HL-60/S4 treated with retinoic acid at 250 ng/mL for 4 days and 3 days (cell line): ENCODE results near the gene CDC27.
"Not testable (repeated sequence)": the region's sequence is repeated elsewhere in the genome, so short reads cannot be mapped to it uniquely, and the experiment has no call there.

Experiments used
- in situ Hi-C: fragments of 300-500 bp; cut with MboI; formaldehyde crosslinking; loops from 2 replicates; pipeline ENCODE4 v1.7.0; 2022; ENCODE audit warnings: low sequenced_read_pairs

Gene CDC27, protein sequence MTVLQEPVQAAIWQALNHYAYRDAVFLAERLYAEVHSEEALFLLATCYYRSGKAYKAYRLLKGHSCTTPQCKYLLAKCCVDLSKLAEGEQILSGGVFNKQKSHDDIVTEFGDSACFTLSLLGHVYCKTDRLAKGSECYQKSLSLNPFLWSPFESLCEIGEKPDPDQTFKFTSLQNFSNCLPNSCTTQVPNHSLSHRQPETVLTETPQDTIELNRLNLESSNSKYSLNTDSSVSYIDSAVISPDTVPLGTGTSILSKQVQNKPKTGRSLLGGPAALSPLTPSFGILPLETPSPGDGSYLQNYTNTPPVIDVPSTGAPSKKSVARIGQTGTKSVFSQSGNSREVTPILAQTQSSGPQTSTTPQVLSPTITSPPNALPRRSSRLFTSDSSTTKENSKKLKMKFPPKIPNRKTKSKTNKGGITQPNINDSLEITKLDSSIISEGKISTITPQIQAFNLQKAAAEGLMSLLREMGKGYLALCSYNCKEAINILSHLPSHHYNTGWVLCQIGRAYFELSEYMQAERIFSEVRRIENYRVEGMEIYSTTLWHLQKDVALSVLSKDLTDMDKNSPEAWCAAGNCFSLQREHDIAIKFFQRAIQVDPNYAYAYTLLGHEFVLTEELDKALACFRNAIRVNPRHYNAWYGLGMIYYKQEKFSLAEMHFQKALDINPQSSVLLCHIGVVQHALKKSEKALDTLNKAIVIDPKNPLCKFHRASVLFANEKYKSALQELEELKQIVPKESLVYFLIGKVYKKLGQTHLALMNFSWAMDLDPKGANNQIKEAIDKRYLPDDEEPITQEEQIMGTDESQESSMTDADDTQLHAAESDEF

DNA sequence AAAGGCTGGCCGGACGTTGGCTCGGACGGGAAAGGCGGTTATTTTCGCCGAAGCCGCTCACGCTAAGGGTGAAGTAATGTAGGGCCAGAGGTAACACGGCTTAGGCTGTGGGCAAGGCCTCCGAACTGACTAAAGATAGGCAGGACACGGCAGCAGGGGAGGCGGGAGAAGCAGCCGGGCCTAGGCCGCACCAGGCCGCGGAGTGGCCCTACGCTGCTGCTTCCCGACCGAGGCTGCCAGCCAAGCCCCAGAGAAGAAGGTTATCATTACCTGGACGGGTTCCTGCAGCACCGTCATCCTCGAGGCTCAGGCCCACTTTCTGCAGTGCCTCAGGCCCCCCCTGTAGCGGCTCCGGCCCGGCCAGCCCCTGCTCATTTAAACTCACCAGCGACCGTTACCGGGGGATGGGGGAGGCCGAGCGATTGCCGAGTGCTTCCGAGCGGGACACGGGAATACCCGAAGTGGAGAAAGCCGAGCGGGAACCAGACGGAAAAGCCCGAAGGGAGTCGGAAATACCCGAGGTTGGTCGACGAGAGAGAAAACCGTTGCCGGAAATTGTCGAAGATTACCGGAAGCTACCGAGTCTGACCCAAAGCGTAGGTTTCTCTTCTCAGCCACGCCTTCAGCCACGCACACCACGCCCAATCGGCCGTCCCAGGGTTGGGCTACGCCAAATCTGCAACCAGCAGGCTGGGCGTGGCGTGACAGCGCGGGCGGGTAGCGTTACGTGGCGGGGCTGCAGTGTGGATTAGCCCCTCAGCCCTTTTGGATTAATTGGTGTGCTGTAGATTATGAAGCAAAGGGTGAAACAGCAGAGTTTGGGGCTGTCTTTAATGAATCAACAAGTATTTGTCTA lies at the start of gene CDC27:
Gene CDC27, minus strand, starts transcription at position 420 of the 856 bp plus-strand sequence. Its CDS starts 123 bp downstream, at position 297.
- in situ Hi-C loops = no loop called here

DNA sequence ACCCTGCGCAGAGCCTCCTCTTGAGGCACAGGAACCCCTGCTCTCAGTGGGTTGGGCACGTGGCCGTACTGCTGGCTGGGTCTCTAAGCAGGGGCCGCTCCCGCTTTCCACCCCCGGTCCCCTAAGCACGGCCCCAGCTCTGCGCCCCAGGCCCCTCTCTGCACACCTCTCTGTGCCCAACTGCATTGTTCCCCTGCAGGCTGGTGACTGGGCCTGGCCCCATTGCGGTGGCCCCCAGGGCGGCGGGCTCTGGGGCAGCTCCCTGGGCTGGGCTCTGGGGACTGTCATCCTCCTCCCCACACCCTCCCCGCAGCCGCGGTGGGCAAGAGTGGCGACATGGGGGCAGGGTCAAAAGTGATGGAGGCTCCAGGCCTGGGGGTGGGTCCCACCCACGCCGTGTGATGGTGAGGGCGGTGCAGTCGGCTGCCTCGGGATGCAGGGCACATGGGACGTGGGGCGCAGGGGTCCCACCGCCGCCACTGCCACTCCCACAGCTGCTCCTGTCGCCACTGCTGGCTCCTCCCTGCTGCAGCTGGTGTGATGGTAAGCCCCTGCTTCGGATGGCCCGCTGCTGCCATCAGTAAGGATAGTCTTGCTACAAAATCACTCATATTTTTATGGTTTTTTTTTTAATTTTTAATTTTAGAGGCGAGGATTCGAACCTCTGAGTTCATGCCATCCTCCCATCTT lies 49.4 kb upstream of the CDC27 start:
- in situ Hi-C loops = loop anchor here (10.0 kb wide), 1 partner anchor 66 kb away; no protein-coding TSS in a partner anchor

DNA sequence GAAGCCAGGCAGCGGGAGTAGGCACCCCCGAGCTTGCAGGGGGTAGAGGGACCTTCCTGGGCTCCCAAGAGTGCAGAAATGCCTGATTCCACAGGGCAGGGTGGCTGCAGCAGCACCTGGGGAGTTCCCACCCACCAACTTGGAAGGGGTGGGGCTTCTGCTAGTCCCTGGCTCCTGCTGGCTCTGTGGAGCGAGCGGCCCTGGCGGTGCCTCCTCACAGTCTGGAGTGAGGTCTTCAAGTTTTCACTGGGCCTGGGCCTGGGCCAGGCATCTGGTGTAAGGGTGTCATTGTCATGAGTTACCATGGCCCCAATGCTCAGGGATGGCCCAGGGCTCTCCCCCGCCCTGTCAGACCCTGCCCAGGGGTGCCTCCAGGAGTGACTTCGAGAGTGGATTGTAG lies 48.7 kb upstream of the CDC27 start:
- in situ Hi-C loops = loop anchor here (10.0 kb wide), 1 partner anchor 67 kb away; no protein-coding TSS in a partner anchor

DNA sequence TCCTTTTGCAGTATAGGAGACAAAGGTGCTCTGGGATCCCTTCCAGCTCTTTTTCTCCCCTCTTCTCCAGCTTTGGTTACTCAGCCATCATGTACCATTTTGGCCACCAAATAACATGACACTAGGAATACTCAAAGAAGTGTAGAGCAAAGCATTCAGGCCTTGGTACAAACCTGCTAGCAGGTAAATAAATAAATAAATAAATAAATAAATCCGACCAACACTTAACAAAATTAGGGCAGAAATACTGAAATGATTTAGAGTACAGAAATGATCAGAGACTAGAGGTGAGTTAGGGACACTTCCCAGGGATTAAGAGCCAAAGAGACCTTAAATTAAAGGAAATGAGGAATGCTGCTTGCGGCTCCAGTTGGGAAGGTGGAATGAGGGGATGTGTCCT lies 46.8 kb upstream of the CDC27 start:
- in situ Hi-C loops = loop anchor here (10.0 kb wide), 1 partner anchor 69 kb away; no protein-coding TSS in a partner anchor

DNA sequence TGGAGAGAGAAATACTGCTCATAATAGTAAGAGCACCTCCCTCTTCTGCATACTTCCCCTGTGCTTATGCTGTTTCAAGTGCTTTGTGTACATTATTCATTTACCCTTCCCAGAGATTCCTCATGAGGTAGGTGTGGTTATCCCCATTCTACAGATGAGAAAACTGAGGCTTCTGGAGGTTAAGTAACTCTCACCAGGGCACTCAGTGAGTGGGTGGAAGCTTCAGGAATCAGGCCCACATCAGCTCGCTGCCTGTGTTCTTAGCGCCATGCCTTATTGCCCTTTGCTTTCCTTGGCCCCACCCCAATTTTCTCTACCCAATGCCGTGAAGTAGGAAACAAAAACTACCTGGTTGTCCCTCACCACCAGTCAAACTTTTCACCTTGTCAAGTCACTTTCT lies 46.4 kb upstream of the CDC27 start:
- in situ Hi-C loops = loop anchor here (10.0 kb wide), 1 partner anchor 69 kb away; no protein-coding TSS in a partner anchor

DNA sequence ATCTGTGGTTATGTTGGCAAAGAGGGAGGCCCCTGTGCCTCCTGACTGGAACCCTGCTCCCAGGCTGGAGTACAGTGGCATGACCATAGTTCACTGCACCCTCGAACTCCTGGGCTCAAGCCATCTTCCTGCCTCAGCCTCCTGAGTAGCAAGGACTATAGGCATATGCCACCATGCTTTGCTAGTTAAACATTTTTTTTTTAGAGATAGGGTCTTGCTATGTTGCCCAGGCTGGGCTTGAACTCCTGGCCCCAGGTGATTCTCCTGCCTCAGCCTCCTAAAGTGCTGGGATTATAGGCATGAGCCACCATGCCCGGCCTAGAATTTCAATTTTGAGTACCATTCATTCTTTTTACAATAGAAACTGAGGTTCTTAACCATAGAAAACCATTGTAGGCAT lies 43.4 kb upstream of the CDC27 start:
- in situ Hi-C loops = loop anchor here (10.0 kb wide), 1 partner anchor 72 kb away; no protein-coding TSS in a partner anchor

DNA sequence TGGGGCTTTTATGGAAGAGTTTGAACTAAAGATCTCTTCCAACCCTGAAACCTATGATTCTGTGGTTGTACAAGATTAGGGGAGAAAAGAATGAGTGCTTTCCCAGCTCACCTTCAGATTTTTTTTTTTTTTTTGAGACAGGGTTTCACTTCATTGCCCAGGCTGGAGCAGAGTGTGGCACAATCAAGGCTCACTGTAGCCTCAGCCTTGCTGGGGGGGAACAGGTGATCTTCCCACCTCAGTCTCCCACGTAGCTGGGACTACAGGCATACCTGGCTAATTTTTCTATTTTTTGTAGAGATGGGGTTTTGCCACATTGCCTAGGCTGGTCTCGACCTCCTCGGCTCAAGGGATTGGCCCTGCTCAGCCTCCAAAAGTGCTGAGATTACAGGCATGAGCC lies 42.8 kb upstream of the CDC27 start:
- in situ Hi-C loops = loop anchor here (10.0 kb wide), 1 partner anchor 73 kb away; no protein-coding TSS in a partner anchor

DNA sequence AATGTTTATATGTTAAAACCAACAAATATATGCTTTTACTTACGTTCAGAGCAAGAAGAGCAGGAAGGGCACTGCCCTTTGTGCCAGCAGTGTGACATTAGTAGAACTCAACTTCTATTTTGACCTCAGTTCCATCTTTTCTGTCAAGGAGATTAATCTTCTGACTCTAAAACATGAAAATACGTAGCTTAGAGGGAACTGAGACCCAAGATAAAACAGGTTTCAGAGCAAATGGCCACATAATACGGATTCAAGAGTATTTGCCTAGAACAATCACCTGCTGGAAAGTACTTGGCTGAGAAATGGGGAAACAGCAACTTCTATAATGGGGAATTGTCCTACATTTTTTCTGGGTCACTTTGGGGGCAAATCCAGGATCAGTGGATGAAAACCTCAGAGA lies 42.2 kb upstream of the CDC27 start:
- in situ Hi-C loops = loop anchor here (10.0 kb wide), 1 partner anchor 73 kb away; no protein-coding TSS in a partner anchor

DNA sequence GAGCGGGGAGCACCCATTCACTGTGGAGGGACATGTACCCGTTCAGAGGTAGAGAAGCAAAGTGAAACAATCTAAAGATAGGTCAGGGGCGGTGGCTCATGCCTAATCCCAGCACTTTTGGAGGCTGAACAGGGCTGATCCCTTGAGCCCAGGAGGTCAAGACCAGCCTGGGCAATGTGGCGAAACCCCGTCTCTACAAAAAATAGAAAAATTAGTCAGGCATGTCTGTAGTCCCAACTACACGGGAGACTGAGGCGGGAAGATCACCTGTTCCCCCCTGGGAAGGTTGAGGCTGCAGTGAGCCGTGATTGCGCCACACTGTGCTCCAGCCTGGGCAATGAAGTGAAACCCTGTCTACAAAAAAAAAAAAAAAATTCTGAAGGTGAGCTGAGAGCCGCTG lies 41.8 kb upstream of the CDC27 start:
- in situ Hi-C loops = loop anchor here (10.0 kb wide), 1 partner anchor 74 kb away; no protein-coding TSS in a partner anchor

DNA sequence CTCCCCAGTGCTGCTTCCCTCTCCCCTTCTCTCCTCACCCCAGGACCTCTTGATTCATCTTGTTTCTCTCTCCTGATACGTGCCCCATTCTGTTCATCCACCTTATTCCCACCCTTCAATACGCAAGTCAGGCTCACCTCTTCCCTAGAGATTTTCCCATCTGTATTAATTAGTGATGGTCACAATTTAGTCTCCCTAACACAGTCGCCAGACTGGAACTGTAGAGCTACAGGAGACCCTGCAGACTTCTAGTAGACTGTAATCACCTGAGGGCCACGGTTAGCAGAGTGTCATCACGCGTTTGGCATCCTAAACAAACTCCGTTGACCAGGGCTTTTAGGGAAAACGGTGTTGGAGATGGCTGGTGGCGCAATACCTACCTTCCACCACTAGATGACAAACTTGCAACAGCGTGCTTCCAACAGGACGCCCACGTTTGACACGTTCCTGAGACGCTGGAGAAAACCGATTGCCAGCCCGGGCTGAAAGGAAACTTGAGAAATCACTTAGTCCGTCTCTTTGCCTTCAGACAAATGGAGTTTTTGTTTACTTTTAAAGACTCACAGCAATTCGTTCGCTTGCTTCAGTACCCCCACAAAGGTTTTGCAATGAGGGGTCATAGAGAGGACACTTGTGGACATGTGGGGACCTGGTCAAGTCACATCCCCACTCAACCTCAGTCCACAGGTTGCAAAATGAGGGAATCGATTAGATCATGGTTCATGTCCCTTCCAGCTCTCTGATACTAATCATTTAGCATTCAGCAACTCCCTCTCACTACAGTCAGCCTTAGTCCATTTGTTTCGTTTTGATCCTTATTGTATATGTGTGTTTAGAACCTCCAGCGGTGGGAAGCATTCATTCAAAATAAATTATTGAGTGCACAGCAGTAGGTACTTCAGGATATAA lies 40.7 kb upstream of the CDC27 start:
- in situ Hi-C loops = loop anchor here (10.0 kb wide), 1 partner anchor 75 kb away; no protein-coding TSS in a partner anchor

DNA sequence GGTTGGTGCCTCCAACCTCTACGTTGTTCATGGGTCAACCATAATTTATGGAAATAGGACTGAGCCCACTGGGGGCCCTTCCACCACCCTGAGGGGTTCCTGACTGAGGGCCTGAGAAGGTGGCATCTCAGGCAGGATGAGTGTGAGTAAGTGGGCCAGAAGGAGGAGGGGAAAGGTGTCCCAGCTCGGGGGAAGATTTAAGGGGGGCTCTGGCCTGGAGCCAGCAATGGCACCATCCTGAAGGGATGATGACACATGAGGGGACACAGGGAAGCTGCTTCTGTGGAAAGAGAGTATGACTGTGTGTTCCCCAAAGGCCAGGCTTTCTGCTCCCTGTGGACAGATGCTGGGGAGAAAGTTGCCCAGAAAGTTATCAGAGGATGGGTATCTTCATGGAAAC lies 38.8 kb upstream of the CDC27 start:
- in situ Hi-C loops = no loop called here

DNA sequence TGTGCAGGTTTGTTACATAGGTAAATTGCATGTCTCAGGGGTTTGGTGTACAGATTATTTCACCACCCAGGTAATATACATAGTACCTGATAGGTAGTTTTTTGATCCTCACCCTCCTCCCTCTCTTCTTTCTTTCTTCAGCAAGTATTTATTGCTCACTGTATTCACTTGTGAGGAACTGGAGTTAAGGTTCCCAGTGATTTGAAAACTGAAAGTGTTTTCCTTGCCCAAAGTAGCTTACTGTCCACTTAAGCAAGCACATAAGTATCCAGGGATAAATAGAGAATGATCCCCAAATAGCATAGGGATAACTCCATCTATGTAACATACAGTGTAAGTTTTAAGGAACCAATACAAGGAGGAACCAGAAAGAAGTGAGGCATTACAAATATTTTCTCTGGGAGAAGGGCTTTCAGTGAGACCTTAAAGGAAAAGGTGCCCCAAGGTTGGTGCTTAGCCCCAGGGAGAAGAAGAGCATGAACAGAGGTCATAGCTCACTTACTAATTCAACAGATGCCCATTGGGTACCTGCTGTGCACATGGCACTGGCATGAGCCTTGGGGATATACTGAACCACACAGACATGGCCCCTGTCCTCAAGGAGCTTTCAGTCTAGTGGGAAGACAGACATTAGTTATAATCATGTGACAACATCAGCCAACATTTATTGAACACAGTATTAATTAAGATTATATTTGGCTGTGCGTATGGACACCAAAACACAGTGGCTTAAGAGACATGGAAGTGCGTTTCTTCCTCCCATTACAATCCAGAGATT lies 37.0 kb upstream of the CDC27 start:
- in situ Hi-C loops = no loop called here

DNA sequence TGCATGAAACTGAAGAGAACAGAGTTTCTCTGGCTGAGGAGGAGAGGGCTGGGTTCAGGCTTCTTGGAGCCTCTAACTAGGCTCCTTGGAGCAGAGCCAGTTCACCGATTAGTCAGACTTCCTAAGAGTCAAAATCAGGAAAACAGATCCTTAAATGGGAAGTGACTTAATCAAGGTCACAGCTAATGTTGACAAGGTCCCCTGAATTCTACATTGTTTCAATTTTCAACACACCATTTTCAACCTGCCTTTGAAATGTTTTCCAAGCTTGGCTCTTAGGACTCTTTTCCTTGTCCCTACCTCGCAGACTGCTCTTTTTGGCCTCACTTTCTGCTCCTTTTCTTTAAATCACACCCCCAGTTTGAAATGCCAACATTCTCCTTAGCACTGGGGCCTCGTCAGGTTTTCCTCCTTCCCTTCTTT lies 36.4 kb upstream of the CDC27 start:
- in situ Hi-C loops = no loop called here

DNA sequence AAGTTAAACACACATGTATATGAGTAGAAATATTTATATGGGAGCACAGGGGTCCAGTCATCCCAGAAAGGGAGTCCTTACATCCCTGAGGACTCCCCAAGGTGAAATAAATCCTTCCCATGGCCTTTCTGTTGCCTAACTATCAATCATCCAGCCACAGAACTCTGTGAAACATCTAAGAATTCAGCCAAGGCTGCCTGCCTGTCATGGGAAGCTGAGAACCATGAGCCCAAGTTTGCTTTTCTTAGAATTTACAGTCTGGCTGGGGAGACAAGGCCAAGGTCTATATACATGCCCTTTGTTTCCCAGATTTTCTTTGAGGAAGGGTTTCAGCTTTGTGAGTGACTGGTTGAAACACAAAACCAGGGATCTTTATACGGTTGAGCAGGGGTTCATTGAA lies 35.9 kb upstream of the CDC27 start:
- in situ Hi-C loops = no loop called here

DNA sequence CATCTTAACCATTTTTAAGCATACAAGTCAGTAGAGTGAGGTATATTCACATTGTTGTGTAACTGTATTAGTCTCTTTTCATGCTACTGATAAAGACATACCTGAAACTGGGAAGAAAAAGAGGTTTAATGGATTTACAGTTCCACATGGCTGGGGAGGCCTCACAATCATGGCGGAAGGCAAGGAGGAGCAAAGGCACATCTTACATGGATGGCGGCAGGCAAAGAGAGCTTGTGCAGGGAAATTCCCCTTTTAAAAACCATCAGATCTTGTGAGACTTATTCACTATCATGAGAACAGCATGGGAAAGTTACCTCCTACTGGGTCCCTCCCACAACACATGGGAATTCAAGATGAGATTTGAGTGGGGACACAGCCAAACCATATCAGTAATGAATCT lies 35.0 kb upstream of the CDC27 start:
- in situ Hi-C loops = not testable (repeated sequence)

DNA sequence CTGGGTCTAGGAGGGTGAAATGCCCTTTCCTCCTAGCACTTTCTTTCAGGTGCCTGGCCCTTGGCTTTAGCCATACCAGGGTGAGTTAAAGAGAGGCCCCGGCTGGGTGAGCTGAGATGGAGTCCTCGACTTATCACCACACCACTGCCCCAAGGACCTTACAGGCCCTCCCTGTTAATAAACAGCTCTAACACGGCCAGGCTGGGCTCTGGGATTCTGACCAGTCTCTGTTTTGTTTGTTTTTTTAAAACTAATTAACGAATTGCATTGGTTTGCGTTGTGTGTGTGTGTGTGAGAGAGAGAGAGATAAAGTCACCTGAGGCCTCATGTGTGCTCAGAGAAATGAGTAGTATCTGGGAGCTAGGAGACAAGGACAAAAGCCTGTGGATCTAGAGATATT lies 34.4 kb upstream of the CDC27 start:
- in situ Hi-C loops = no loop called here

DNA sequence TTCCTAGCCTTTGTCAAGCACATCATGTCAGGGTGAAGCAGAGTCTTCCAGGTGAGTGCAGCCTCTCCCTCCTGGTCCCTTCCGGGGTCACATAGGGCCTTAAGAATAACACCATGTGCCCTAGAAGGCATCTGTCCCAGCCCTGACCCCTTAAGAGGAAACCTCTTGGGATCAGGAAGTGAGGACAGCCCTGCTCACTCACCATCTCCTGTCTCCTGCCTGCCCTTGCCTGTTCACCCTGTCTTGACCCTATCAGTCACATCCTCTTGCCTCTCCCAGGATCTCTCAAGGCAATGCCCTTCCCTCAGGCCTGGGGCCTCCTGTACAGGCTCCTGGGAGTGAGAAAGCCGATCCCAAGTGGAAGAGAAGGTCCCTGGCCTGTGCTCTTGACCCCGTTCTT lies 33.9 kb upstream of the CDC27 start:
- in situ Hi-C loops = no loop called here

DNA sequence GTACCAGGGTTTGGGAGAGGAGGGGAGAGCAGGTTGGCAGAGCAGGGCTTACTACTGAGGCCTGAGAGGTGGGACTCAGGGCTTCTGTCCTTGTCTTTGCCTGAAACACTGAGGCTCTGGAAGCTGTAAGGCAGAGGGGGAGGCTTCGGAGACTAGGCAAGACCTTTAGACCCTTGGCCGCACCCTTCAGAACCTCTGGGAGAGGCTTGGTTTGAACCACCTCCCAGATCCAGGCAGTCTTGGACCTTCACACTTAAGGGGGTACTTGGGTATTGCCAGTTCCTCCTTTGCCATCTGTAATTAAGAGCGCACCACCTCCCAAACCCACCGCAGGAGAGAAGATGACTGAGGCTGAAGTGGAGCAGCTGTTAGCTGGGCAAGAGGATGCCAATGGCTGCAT lies 33.0 kb upstream of the CDC27 start:
- in situ Hi-C loops = no loop called here
